MM.1S (cell line): ENCODE data around the gene CFAP68.

Source experiments
- DNase-seq: peaks from one replicate; pipeline ENCODE4 v3.0.0-alpha.2; 2015
- H2AFZ ChIP-seq: fragments of 300-600 bp; sonication (generic); 2 replicates; pipeline ENCODE4 v1.6.0; 2016; ENCODE audit warnings: antibody characterized with exemption, low read length
- H3F3A ChIP-seq: fragments of 300-600 bp; sonication (generic); 2 replicates; pipeline ENCODE4 v1.6.1; 2016; ENCODE audit warnings: mild to moderate bottlenecking, antibody characterized with exemption, low read length, moderate library complexity, mixed read lengths; ENCODE audit not compliant: insufficient read depth
- H3K27ac ChIP-seq: fragments of 300-600 bp; sonication (generic); 2 replicates; pipeline ENCODE4 v1.5.1; 2016; ENCODE audit warnings: mild to moderate bottlenecking, low read length
- H3K27me3 ChIP-seq: fragments of 300-600 bp; sonication (generic); replicated peaks from 2 replicates; pipeline ENCODE4 v1.6.0; 2016; ENCODE audit warnings: low read length; ENCODE audit not compliant: insufficient read depth
- H3K36me3 ChIP-seq: fragments of 300-600 bp; sonication (generic); replicated peaks from 2 replicates; pipeline ENCODE4 v1.6.1; 2016; ENCODE audit warnings: mild to moderate bottlenecking, low read length, mixed read lengths; ENCODE audit not compliant: insufficient read depth
- H3K4me1 ChIP-seq: fragments of 300-600 bp; sonication (generic); 2 replicates; pipeline ENCODE4 v1.6.1; 2016; ENCODE audit warnings: low read length, mixed read lengths
- H3K4me2 ChIP-seq: fragments of 300-600 bp; sonication (generic); 2 replicates; pipeline ENCODE4 v1.6.0; 2016; ENCODE audit warnings: low read depth, low read length
- H3K4me3 ChIP-seq: fragments of 300-600 bp; sonication (generic); 2 replicates; pipeline ENCODE4 v1.5.1; 2016; ENCODE audit warnings: low read length, mixed read lengths
- H3K79me2 ChIP-seq: fragments of 300-600 bp; sonication (generic); 2 replicates; pipeline ENCODE4 v1.6.1; 2016; ENCODE audit warnings: mixed run types, low read length, mixed read lengths
- H3K9ac ChIP-seq: fragments of 300-600 bp; sonication (generic); 2 replicates; pipeline ENCODE4 v1.6.1; 2016; ENCODE audit warnings: low read length, mixed read lengths
- H3K9me2 ChIP-seq: fragments of 300-600 bp; sonication (generic); replicated peaks from 2 replicates; pipeline ENCODE4 v1.6.1; 2016; ENCODE audit warnings: mild to moderate bottlenecking, low read length, mixed read lengths; ENCODE audit not compliant: insufficient read depth
- H3K9me3 ChIP-seq: fragments of 300-600 bp; sonication (generic); replicated peaks from 2 replicates; pipeline ENCODE4 v1.6.1; 2016; ENCODE audit warnings: mild to moderate bottlenecking, low read length, mixed read lengths; ENCODE audit not compliant: insufficient read depth
- H4K20me1 ChIP-seq: fragments of 300-600 bp; sonication (generic); 2 replicates; pipeline ENCODE4 v1.6.1; 2016; ENCODE audit warnings: mild to moderate bottlenecking, low read length, moderate library complexity, mixed read lengths; ENCODE audit not compliant: insufficient read depth
- EZH2 ChIP-seq: fragments of 300-600 bp; sonication (generic); optimal IDR thresholded peaks from 2 replicates; pipeline ENCODE3; 2017; ENCODE audit warnings: low read depth, mild to moderate bottlenecking, antibody characterized with exemption, low read length, mixed read lengths
- EZH2phosphoT487 ChIP-seq: fragments of 300-600 bp; sonication (generic); IDR thresholded peaks from 2 replicates; pipeline ENCODE4 v1.6.1; 2018; ENCODE audit warnings: antibody characterized with exemption, low read length
- TF ChIP-seq, protein P1 (sequence below): fragments of 300-600 bp; sonication (generic); IDR thresholded peaks from 2 replicates; pipeline ENCODE4 v1.5.1; 2016; ENCODE audit warnings: antibody characterized with exemption, low read length, mixed read lengths

CFAP68 gene

DNA sequence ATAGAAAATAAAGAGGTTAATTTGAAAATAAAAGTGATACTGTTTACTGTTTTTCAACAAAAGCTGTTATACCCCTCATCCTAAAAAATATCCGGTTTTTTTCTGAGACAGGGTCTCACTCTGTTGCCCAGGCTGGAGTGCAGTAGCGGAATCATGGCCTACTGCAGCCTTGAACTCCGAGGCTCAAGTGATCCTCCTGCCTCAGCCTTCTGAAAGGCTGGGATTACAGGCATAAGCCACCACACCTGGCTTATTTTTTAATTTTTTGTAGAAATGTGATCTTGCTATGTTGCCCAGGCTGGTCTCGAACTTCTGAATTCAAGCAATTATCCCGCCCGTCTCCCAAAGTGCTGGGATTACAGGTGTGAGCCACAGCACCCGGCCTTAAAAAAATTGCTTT is 43.7 kb upstream of the CFAP68 start:
- H3K4me3 ChIP-seq, result no peak overlapping the region
- H3K4me1 ChIP-seq, result 0 out of 2 replicates have a peak, but pooled peaks cover 11% of the 10 kb centered on the region
- H3F3A ChIP-seq, result peaks cover 5% of the 10 kb centered on the region; the same call in 1 of the 2 replicates
- H3K9me3 ChIP-seq, result no peaks in the 10 kb centered on the region
- TF ChIP-seq, protein P1, sequence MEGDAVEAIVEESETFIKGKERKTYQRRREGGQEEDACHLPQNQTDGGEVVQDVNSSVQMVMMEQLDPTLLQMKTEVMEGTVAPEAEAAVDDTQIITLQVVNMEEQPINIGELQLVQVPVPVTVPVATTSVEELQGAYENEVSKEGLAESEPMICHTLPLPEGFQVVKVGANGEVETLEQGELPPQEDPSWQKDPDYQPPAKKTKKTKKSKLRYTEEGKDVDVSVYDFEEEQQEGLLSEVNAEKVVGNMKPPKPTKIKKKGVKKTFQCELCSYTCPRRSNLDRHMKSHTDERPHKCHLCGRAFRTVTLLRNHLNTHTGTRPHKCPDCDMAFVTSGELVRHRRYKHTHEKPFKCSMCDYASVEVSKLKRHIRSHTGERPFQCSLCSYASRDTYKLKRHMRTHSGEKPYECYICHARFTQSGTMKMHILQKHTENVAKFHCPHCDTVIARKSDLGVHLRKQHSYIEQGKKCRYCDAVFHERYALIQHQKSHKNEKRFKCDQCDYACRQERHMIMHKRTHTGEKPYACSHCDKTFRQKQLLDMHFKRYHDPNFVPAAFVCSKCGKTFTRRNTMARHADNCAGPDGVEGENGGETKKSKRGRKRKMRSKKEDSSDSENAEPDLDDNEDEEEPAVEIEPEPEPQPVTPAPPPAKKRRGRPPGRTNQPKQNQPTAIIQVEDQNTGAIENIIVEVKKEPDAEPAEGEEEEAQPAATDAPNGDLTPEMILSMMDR, result no peak
- no peak for TF ChIP-seq EZH2phosphoT487
- TF ChIP-seq EZH2, result no peak
- H3K27ac ChIP-seq, result no peak overlapping the region
- no peak overlapping the region for H2AFZ ChIP-seq
- H3K9ac ChIP-seq, result no peak overlapping the region
- DNase-seq, result no peak
- no peaks in the 10 kb centered on the region for H3K79me2 ChIP-seq
- no peaks in the 10 kb centered on the region for H3K9me2 ChIP-seq
- H3K27me3 ChIP-seq, result no peaks in the 10 kb centered on the region
- no peaks in the 10 kb centered on the region; the same call in 1 of the 2 replicates for H3K36me3 ChIP-seq
- H4K20me1 ChIP-seq, result peaks cover 4% of the 10 kb centered on the region; the same call in 1 of the 2 replicates
- H3K4me2 ChIP-seq, result no peak overlapping the region

DNA sequence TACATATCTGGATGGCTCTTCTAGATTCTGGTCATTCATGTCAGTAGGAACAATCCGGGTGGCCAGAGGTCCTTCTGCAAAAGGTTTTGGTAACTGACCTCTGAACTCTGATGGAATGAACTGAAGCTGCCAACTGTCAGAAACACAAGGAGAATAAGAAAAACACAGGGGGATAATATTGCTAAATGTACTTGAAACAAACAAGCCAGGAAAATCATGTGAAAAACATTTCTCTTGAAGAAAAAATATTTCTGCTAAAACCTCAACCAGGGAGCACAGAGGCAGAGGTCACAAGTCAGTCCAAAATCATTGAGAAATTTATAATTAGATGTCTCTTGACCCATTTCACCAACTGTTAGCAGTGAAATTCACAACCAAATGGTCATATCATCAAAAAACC is 43.2 kb upstream of the CFAP68 start:
- no peak for DNase-seq
- H3K9me2 ChIP-seq, result no peaks in the 10 kb centered on the region
- H3K9me3 ChIP-seq, result no peaks in the 10 kb centered on the region
- H3K36me3 ChIP-seq, result no peaks in the 10 kb centered on the region; the same call in 1 of the 2 replicates
- no peaks in the 10 kb centered on the region for H3K79me2 ChIP-seq
- H3K4me3 ChIP-seq, result no peak overlapping the region
- H3K4me1 ChIP-seq, result 0 out of 2 replicates have a peak, but pooled peaks cover 11% of the 10 kb centered on the region
- no peaks in the 10 kb centered on the region for H3K27me3 ChIP-seq
- H3K9ac ChIP-seq, result no peak overlapping the region
- TF ChIP-seq, protein P1, result no peak
- TF ChIP-seq EZH2phosphoT487 (no peak), EZH2 (no peak)
- peaks cover 4% of the 10 kb centered on the region; the same call in 1 of the 2 replicates for H4K20me1 ChIP-seq
- H3K4me2 ChIP-seq, result no peak overlapping the region
- no peak overlapping the region for H2AFZ ChIP-seq
- H3F3A ChIP-seq, result peaks cover 5% of the 10 kb centered on the region; the same call in 1 of the 2 replicates
- H3K27ac ChIP-seq, result no peak overlapping the region

DNA sequence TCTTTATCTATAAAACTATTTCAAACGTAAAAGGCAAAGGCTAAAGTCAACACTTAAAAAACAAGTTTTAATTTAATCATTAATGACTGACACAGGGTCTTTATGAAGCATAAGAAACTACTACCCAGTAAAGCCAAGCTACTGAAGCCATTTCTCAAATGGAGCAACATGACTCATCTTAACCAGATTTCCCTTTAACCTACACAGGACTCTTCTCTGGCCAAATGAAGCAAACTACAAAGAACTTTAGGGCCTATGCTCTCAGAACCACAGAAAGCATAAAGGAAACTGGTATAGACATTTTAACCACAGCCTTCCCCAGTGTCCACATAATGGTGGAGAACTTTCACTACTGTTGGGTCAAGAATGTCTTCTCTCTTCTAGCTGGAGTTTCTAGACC is 42.6 kb upstream of the CFAP68 start:
- H3K27ac ChIP-seq, result no peak overlapping the region
- H3K4me1 ChIP-seq, result 0 out of 2 replicates have a peak, but pooled peaks cover 11% of the 10 kb centered on the region
- H3K9ac ChIP-seq, result no peak overlapping the region
- H4K20me1 ChIP-seq, result peaks cover 4% of the 10 kb centered on the region; the same call in 1 of the 2 replicates
- no peak overlapping the region for H3K4me2 ChIP-seq
- no peaks in the 10 kb centered on the region for H3K9me3 ChIP-seq
- TF ChIP-seq, protein P1, result no peak
- no peak for TF ChIP-seq EZH2
- TF ChIP-seq EZH2phosphoT487, result no peak
- DNase-seq, result peak; percentile 61
- H3K79me2 ChIP-seq, result no peaks in the 10 kb centered on the region
- H3F3A ChIP-seq, result peaks cover 5% of the 10 kb centered on the region; the same call in 1 of the 2 replicates
- H2AFZ ChIP-seq, result no peak overlapping the region
- H3K27me3 ChIP-seq, result no peaks in the 10 kb centered on the region
- H3K9me2 ChIP-seq, result no peaks in the 10 kb centered on the region
- no peaks in the 10 kb centered on the region; the same call in 1 of the 2 replicates for H3K36me3 ChIP-seq
- no peak overlapping the region for H3K4me3 ChIP-seq
